GM12878 (cell line): ENCODE data around the gene ACSL1. TPM values are rescaled to one million over a fixed set of nuclear protein-coding genes. Genes with fewer than 3 reads are reported as not detected.

Source experiments
- ATAC-seq: fragments of 200-7000 bp; cut with Tn5 transposase; 3 replicates; pipeline ENCODE4 v1.9.1; 2020; ENCODE audit warnings: mild to moderate bottlenecking, moderate library complexity
- BruUV-seq: library from RNA; stranded (reverse); fragments of 400-500 nt; replicated peaks from 2 replicates; lab custom pipeline; 2021; lab: Mats Ljungman, UMichigan
- CTCF ChIA-PET: fragments of 300-600 bp; sonication (Branson Sonifier 250); formaldehyde crosslinking; extraction: SDS; loops from one replicate; lab custom pipeline; 2021; ENCODE audit warnings: inconsistent platforms; lab: Yijun Ruan, JAX
- POLR2A ChIA-PET: fragments of 350-600 bp; formaldehyde crosslinking; extraction: SDS; loops from one replicate; lab custom pipeline; 2021; ENCODE audit warnings: inconsistent platforms; lab: Charles Lee
- RAD21 ChIA-PET: fragments of 300-600 bp; sonication (Branson Sonifier 250); formaldehyde crosslinking; loops from one replicate; lab custom pipeline; 2023; ENCODE audit warnings: antibody characterized with exemption; ENCODE audit not compliant: unreplicated experiment; lab: Charles Lee
- SMC1A ChIA-PET: fragments of 300-600 bp; sonication (Branson Sonifier 250); formaldehyde crosslinking; loops from one replicate; lab custom pipeline; 2023; ENCODE audit not compliant: unreplicated experiment, uncharacterized antibody; lab: Charles Lee
- DNase-seq: peaks from one replicate; pipeline ENCODE4 v3.0.0-alpha.2; 2011; ENCODE audit warnings: low read depth, low spot score
- FAIRE-seq: peaks from 3 replicates; lab custom pipeline; 2011; peaks lifted over from hg19 to GRCh38; lab: Jason Lieb, UNC
- H2AFZ ChIP-seq: 2 replicates; pipeline ENCODE4 v1.6.0; 2011; ENCODE audit warnings: low read depth, low read length, control low read depth; ENCODE audit not compliant: control insufficient read depth
- H3K27ac ChIP-seq: 2 replicates; pipeline ENCODE4 v1.5.1; 2011; ENCODE audit warnings: control low read depth; ENCODE audit not compliant: control insufficient read depth, insufficient read depth
- H3K27me3 ChIP-seq, 2 experiments: replicated peaks in 1 of 2; 2 replicates each; pipeline versions ENCODE4 v1.6.0 to v1.6.1; 2011; ENCODE audit warnings: low read length in 1 of 2; ENCODE audit not compliant: control insufficient read depth in 2 of 2, insufficient read depth in 2 of 2
- H3K36me3 ChIP-seq, 2 experiments: 2 replicates each; pipeline ENCODE4 v1.5.1; 2011; ENCODE audit warnings: low read length in 1 of 2; ENCODE audit not compliant: control insufficient read depth in 2 of 2, insufficient read depth in 2 of 2
- H3K4me1 ChIP-seq: 2 replicates; pipeline ENCODE4 v1.6.1; 2011; ENCODE audit warnings: mild to moderate bottlenecking, low read length, moderate library complexity, mixed read lengths; ENCODE audit not compliant: control insufficient read depth, insufficient read depth
- H3K4me2 ChIP-seq: 2 replicates; pipeline ENCODE4 v1.6.0; 2011; ENCODE audit warnings: control low read depth; ENCODE audit not compliant: control insufficient read depth, insufficient read depth
- H3K4me3 ChIP-seq: fragments of 200-600 bp; sonication (generic); 2 replicates; pipeline ENCODE4 v1.5.1; 2016
- H3K79me2 ChIP-seq: 2 replicates; pipeline ENCODE4 v1.6.0; 2011; ENCODE audit warnings: low read length; ENCODE audit not compliant: control insufficient read depth, insufficient read depth
- H3K9ac ChIP-seq: 2 replicates; pipeline ENCODE4 v1.8.0; 2011; ENCODE audit warnings: low read length, control low read depth, mixed read lengths; ENCODE audit not compliant: control insufficient read depth, insufficient read depth
- H3K9me3 ChIP-seq: replicated peaks from 3 replicates; pipeline ENCODE4 v1.5.1; 2011; ENCODE audit warnings: mild to moderate bottlenecking, low read length; ENCODE audit not compliant: control insufficient read depth, insufficient read depth
- H4K20me1 ChIP-seq: 2 replicates; pipeline ENCODE4 v1.6.0; 2011; ENCODE audit not compliant: control insufficient read depth, insufficient read depth
- EGR1 ChIP-seq, 2 experiments: IDR thresholded peaks; 1 replicate in 1 of 2; 2 replicates in 1 of 2; pipeline ENCODE4 v1.6.1; 2011 to 2012; ENCODE audit warnings: low read depth in 2 of 2, low read length in 2 of 2, borderline replicate concordance in 1 of 2, mild to moderate bottlenecking in 1 of 2, moderate library complexity in 1 of 2
- GABPA ChIP-seq: IDR thresholded peaks from 2 replicates; pipeline ENCODE4 v1.6.1; 2014; ENCODE audit warnings: antibody characterized with exemption, low read depth, mild to moderate bottlenecking, inconsistent platforms
- MAX ChIP-seq: IDR thresholded peaks from 2 replicates; pipeline ENCODE4 v1.6.1; 2012; ENCODE audit warnings: low read depth, low read length, improper control_type of control experiment
- MYB ChIP-seq: fragments of 150-350 bp; IDR thresholded peaks from 2 replicates; pipeline ENCODE4 v1.6.1; 2014; ENCODE audit warnings: mild to moderate bottlenecking, low read depth, low read length, borderline replicate concordance
- MYC ChIP-seq: IDR thresholded peaks from 2 replicates; pipeline ENCODE4 v1.6.1; 2011; ENCODE audit warnings: mild to moderate bottlenecking, low read length, moderate library complexity, inconsistent platforms; ENCODE audit not compliant: insufficient read depth, insufficient replicate concordance, insufficient read length, severe bottlenecking
- NR2C1 ChIP-seq: fragments of 450-650 bp; IDR thresholded peaks from 2 replicates; pipeline ENCODE4 v1.6.1; 2017; ENCODE audit warnings: antibody characterized with exemption, mild to moderate bottlenecking, moderate library complexity
- RFX5 ChIP-seq: IDR thresholded peaks from 2 replicates; pipeline ENCODE4 v1.6.1; 2011; ENCODE audit warnings: low read depth, low read length, improper control_type of control experiment
- TCF12 ChIP-seq: IDR thresholded peaks from 2 replicates; pipeline ENCODE4 v1.6.1; 2011; ENCODE audit warnings: low read depth, mild to moderate bottlenecking, low read length
- TCF3 ChIP-seq: IDR thresholded peaks from 2 replicates; pipeline ENCODE4 v1.6.1; 2012; ENCODE audit warnings: low read depth, mild to moderate bottlenecking, low read length, borderline replicate concordance; ENCODE audit not compliant: insufficient read depth
- ZNF384 ChIP-seq: IDR thresholded peaks from 2 replicates; pipeline ENCODE4 v1.6.1; 2012; ENCODE audit warnings: low read depth, mild to moderate bottlenecking, low read length, improper control_type of control experiment, borderline replicate concordance
- WGBS: methylation state at CpG from one replicate; pipeline ENCODE4 v1.1.6; 2016; ENCODE audit warnings: low lambda C conversion rate; ENCODE audit not compliant: insufficient replicate concordance, insufficient coverage; ENCODE audit errors: missing lambda C conversion rate; 5-methylcytosine and 5-hydroxymethylcytosine counted together
- in situ Hi-C: fragments of 300-500 bp; cut with MboI; formaldehyde crosslinking; loops from 9 replicates; pipeline ENCODE4 v1.14.3; 2018; ENCODE audit warnings: mixed read lengths
- intact Hi-C: fragments of 100-400 bp; cut with micrococcal nuclease; formaldehyde crosslinking; loops from one replicate; pipeline ENCODE4 v1.14.2; 2022; ENCODE audit not compliant: unreplicated experiment
- polyA plus RNA-seq, 11 experiments: library from polyadenylated mRNA; depleted of rRNA in 4 of 11; unstranded in 6 of 11; stranded (reverse) in 5 of 11; fragments of >200 nt; fragmentation: Nextera tagmentation in 4 of 11; fragmentation: Illumina TruSeq in 1 of 11; extraction: Ambion mirVana in 4 of 11; extraction: Trizol in 1 of 11; gene quantifications; 1 replicate in 1 of 11; 2 replicates in 10 of 11; pipeline versions ENCODE4 v1.2.1 to v1.2.3, GENCODE V29; 2011 to 2016; ENCODE audit warnings: inconsistent platforms in 2 of 11, missing spikeins in 2 of 11, low read depth in 1 of 11
- total RNA-seq, 4 experiments: library from RNA; depleted of rRNA in 3 of 4; stranded (reverse); fragments of >200 nt in 3 of 4; fragmentation: Illumina TruSeq in 1 of 4; extraction: Trizol in 1 of 4; gene quantifications; 2 replicates each; pipeline versions ENCODE4 v1.2.1 to v1.2.3, GENCODE V29; 2013 to 2021
- TF ChIP-seq, protein P1 (sequence below): fragments of 150-350 bp; IDR thresholded peaks from 2 replicates; pipeline ENCODE4 v1.6.1; 2014; ENCODE audit warnings: mild to moderate bottlenecking, low read depth, low read length

Gene ACSL1
- total and polyA plus RNA-seq, 10 of the 15 experiments (the other 5 are each of a cell fraction or from before 2014, with no cell fraction given) = 30.7 to 68.1 (median 58.7) TPM

DNA sequence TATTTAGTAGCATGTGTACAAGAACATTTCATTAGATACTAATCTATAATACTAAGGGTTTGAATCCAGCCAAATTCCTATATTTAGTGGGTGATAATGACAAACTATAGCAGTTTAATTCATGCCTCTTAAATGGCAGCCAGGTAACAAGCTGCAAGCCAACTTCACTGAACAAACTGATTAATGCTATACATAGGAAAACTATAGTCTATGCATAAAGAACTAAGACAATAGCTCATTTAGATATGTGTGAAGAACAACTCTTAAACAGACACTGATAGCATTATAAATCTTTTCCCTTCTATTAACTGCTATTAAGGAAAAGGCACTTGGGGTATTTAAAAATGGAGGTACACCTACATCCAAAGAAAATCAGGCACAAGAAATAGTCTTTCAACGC is 19.1 kb downstream of the ACSL1 start:
- H3K9ac ChIP-seq = no peak overlapping the region
- TF ChIP-seq EGR1 (IDR thresholded peaks at IDR 0.05; ENCODE audit: borderline replicate concordance in 1 of 2, low read depth in 2 of 2, low read length in 2 of 2) (no peak), MAX (no peak), RFX5 (no peak), TCF12 (no peak), NR2C1 (no peak), TCF3 (no peak), MYC (no peak), GABPA (no peak), ZNF384 (no peak), MYB (no peak)
- TF ChIP-seq, protein P1, sequence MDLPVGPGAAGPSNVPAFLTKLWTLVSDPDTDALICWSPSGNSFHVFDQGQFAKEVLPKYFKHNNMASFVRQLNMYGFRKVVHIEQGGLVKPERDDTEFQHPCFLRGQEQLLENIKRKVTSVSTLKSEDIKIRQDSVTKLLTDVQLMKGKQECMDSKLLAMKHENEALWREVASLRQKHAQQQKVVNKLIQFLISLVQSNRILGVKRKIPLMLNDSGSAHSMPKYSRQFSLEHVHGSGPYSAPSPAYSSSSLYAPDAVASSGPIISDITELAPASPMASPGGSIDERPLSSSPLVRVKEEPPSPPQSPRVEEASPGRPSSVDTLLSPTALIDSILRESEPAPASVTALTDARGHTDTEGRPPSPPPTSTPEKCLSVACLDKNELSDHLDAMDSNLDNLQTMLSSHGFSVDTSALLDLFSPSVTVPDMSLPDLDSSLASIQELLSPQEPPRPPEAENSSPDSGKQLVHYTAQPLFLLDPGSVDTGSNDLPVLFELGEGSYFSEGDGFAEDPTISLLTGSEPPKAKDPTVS = no peak
- peaks cover 4% of the 10 kb centered on the region; the same call in 1 of the 2 replicates for H4K20me1 ChIP-seq
- peaks cover 15% of the 10 kb centered on the region for H3K4me1 ChIP-seq
- 100% methylated on average over 1 of the region's 1 CpG for WGBS
- POLR2A ChIA-PET = interaction anchor here (1.1 kb wide), 1 partner anchor 16 kb away, joined by 3 read pairs; no protein-coding TSS in a partner anchor
- SMC1A ChIA-PET = interaction anchor here (1.0 to 2.6 kb wide), 8 partner anchors 8 to 24 kb away, joined by 3 to 11 read pairs (median 4); no protein-coding TSS in a partner anchor
- FAIRE-seq (no peak), DNase-seq (no peak), ATAC-seq (no peak)
- H2AFZ ChIP-seq = no peak overlapping the region
- no peak overlapping the region for H3K4me3 ChIP-seq
- H3K4me2 ChIP-seq = no peak overlapping the region
- in situ Hi-C loops = no loop called here
- peaks cover 66% of the 10 kb centered on the region for H3K79me2 ChIP-seq
- CTCF ChIA-PET = interaction anchor here (0.9 to 2.5 kb wide), 5 partner anchors 9 to 61 kb away, joined by 4 to 11 read pairs (median 6); no protein-coding TSS in a partner anchor
- intact Hi-C loops = no loop called here
- H3K27me3 ChIP-seq = no peaks in the 10 kb centered on the region; a peak in 1 of 4 replicates
- peaks cover 6 to 13% of the 10 kb centered on the region in 2 experiments; a peak in 3 of 4 replicates for H3K36me3 ChIP-seq
- H3K9me3 ChIP-seq = no peaks in the 10 kb centered on the region
- RAD21 ChIA-PET = interaction anchor here (0.7 to 1.5 kb wide), 4 partner anchors 8 to 15 kb away, joined by 3 to 7 read pairs (median 4); no protein-coding TSS in a partner anchor
- no peak overlapping the region for H3K27ac ChIP-seq
- BruUV-seq = no TSS peak
